ENCODE results near the gene RBMS2.

RBMS2 gene

GRCh38 chr12:56632701-56633467 is 111.3 kb downstream of the RBMS2 start:
- no peak for DNase-seq

GRCh38 chr12:56633468-56634241 is 112.0 kb downstream of the RBMS2 start:
- DNase-seq = no peak

- DNase-seq = peak; percentile 41
Measured at GRCh38 chr12:56634242-56634836, 112.7 kb downstream of the RBMS2 start.

- DNase-seq = peak; percentile 63
Measured at GRCh38 chr12:56634837-56635791, 113.5 kb downstream of the RBMS2 start.

- peak; percentile 83 for DNase-seq
Measured at GRCh38 chr12:56635806-56636674, 114.4 kb downstream of the RBMS2 start.

- peak; percentile 86 for DNase-seq
Measured at GRCh38 chr12:56636675-56637540, 115.3 kb downstream of the RBMS2 start.

- DNase-seq = no peak
Measured at GRCh38 chr12:56637621-56638020, 116.0 kb downstream of the RBMS2 start.

GRCh38 chr12:56641219-56641618 is 119.6 kb downstream of the RBMS2 start:
- no peak for DNase-seq

GRCh38 chr12:56644654-56645053 is 123.0 kb downstream of the RBMS2 start:
- no peak for DNase-seq

- no peak for DNase-seq
Measured at GRCh38 chr12:56645201-56645716, 123.6 kb downstream of the RBMS2 start.
